Activated CD8-positive, alpha-beta memory T cell treated with anti-CD3 and anti-CD28 coated beads for 1 hour (primary cell): ENCODE results near the gene ACOT7.
A peak's percentile ranks its signal among the peaks of the same experiment; 100 is the strongest.
"Not testable (repeated sequence)": the region's sequence is repeated elsewhere in the genome, so short reads cannot be mapped to it uniquely, and the experiment has no call there.

Source experiments
- DNase-seq, 2 donors: peaks; one replicate each; pipeline ENCODE4 v3.0.0-alpha.2; 2020; ENCODE audit warnings: low read depth in 1 of 2; ENCODE audit errors: extremely low read depth in 1 of 2

ACOT7 gene, protein sequence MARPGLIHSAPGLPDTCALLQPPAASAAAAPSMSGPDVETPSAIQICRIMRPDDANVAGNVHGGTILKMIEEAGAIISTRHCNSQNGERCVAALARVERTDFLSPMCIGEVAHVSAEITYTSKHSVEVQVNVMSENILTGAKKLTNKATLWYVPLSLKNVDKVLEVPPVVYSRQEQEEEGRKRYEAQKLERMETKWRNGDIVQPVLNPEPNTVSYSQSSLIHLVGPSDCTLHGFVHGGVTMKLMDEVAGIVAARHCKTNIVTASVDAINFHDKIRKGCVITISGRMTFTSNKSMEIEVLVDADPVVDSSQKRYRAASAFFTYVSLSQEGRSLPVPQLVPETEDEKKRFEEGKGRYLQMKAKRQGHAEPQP

DNA sequence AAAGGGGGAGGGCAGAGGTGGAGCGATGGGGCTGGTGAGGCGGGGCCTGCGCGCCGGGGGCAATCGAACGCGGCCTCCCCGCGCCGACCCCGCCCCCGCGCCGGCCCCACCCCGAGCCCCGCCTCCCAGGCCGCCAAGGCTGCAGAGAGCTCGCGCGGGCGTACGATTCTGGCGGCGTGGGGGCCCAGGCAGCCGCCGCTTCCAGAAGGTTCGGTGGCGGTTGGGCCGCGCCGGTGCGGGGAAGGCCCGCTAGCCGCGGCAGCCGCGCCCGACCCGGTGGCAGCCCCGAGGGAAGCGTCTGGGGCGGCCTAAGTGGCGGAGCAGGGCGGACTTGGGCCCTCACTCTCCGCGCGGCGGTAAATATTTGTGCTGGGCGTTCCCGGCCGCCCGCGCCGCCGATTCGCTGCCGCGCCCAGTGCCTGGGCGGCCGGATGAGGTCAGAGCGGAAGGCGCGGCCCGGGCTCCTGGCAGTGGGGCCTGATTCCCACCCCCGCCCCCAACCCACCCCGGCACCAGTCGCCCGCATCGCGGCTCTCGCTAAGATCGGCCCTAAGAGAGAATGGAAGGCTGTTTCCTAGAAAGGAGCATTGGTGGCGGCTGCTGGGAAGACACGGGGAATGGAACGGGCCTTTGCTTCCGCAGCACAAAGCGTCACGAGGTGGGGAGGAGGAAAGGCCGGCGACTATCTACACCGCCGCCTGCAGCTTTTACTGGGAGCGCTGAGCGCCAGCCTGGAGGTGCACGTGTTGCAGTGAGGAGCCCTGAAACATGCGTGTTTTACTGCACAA lies at the start of gene ACOT7:
TSS of gene ACOT7 (minus strand) at position 368 of the 788 bp plus-strand sequence. CDS start 368 bp downstream, outside the sequence.
- peak; percentile 70 to 85 for DNase-seq

DNA sequence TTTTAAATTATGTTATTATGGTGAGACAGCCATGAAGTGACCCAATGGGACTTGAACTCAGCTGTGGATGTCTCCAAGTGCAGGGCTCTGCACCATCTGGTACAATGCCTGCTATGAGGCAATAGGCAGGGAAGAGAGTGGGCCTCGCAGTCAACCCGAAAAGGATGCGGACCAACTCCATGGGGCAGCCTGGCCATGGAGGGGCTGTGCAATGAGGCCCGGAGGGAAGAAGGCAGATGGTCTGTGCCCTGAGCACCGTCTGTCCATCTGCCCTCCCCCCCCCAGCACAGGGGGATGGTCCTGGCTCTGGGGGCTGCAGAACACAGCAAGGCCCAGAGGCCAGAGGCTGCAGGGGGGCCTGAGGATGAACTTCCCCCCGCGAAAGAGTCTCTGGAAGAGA lies 48.0 kb upstream of the ACOT7 start:
- DNase-seq, result no peak

DNA sequence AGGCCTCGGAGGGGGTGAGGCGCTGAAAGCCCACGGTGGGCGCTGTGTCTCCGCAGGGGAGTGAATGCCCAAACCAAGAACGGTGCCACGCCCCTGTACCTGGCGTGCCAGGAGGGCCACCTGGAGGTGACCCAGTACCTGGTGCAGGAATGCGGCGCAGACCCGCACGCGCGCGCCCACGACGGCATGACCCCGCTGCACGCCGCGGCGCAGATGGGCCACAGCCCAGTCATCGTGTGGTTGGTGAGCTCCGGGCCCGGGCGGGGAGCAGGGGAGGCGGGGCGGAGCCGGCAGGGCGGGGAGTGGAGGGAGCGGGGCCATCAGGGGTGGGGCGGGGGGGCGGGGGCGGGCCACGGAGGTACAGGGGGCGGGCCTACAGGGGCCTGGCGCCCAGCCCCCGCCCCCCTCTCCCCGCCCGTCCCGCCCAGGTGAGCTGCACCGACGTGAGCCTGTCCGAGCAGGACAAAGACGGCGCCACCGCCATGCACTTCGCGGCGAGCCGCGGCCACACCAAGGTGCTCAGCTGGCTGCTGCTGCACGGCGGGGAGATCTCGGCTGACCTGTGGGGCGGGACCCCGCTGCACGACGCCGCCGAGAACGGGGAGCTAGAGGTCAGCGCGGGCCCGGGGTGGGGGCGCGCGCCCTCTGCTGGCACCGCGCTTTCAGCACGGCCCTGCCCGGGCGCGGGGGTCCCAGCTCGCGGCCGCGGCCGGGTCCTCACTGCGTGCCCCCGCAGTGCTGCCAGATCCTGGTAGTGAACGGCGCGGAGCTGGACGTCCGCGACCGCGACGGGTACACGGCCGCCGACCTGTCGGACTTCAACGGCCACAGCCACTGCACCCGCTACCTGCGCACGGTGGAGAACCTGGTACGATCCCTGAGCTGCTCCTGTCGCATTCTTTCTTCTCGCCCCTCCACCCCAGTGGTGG lies 46.9 kb upstream of the ACOT7 start:
- DNase-seq, result peak in 1 of 2 donors; percentile 61

DNA sequence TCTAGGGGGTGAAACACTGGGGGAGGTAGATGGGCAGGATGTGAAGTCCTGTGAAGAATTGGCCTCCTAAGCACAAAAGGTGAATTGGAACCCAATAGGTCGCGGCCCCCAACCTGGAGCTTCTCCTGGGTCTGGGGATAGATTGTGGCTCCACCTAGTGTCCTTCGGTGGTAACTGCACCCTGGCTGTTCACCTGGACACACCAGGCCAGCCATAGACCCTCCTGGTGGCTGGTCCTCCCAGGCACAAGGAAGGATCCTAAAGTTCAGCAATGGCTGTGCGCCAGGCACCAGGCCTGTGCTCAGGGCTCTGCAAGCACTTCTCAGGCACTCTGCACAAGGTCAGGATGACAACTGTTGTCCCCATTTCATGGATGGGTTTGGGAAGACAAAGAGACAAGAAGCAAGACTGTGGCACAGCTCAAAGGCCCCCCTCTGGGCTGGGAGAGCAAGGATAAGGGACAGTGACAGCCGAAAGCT lies 44.5 kb upstream of the ACOT7 start:
- peak in 1 of 2 donors; percentile 47 for DNase-seq

DNA sequence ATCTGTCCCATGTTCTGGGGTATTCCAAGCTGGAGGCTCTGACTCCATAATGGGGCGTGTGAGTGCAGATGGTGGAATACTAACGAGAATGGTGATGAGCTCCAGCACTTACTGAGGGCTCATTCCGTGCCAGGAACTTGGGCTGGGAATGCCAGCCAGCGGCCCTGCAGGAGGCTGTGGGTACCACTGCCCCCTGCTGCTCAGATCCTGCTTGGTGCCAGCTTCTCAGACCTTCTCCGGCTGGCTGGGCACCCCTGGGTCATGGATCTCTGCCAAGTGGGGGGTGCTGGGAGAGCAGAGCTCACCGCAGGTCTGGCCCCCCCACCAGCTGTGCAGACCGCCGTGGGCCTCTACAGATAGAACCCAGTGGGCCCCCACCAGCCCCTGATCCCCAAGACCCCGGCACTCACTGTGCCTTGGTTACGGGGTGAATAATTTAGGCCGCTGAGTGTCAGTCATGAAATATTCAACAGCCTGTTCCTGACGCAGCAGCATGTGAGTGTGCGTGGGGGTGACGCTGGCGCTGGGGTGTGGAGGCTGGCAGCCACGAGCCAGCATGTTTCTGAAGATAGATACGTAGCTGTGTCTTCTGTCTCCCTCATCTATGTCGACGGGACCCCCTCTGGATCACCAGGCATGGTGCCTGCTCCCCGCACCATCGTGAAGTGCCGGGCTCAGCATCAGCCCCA lies 43.6 kb upstream of the ACOT7 start:
- not testable (repeated sequence) for DNase-seq

DNA sequence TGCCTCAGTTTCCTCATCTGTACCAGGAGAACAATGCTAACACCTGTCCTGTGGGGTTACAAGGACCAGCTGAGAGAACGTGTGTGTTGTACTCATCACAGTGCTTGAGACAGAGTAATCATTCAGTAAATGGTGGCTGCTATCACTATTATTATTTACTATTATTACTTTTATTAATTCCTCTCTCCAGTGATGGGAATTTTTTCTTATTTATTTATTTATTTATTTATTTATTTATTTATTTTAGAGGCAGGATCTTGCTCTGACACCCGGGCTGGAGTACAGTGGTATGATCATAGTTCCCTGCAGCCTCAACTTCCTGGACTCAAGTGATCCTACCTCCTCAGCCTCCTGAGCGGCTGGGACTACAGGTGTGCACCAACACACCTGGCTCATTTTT lies 42.7 kb upstream of the ACOT7 start:
- DNase-seq, result not testable (repeated sequence)

DNA sequence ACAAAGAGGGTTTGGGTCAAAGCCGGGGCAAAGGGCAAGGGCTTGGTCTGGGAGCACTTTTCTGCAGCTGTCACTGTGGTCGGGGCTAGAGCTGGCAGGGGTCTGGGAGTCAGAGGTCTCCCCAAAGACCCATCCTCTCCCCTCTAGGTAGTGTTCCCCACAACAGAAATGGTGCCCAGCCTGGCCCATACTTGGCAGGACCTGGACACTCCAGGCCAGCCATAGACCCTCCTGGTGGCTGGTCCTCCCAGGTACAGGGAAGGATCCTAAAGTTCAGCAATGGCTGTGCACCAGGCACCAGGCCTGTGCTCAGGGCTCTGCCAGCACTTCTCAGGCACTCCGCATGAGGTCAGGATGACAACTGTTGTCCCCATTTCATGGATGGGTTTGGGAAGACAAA lies 42.0 kb upstream of the ACOT7 start:
- DNase-seq, result no peak

DNA sequence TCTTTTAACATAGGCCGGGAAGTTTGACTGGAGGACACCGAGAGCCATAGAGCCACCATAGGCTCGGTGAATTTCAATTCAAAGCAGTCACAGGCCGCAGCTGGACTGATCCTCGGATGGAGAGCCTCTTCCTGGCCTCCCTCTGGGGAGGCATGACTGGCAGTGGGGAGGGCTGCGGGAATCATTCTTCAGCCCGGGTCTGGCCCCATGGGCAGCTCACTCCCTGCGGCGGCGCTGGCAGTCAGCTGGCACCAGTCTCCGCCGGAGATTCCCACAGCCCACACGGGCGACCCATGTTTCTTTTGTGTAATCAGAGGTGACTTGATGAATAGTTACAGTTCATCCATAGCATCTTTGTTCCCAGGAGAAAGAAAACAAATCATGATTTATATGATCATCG lies 41.6 kb upstream of the ACOT7 start:
- DNase-seq, result no peak

DNA sequence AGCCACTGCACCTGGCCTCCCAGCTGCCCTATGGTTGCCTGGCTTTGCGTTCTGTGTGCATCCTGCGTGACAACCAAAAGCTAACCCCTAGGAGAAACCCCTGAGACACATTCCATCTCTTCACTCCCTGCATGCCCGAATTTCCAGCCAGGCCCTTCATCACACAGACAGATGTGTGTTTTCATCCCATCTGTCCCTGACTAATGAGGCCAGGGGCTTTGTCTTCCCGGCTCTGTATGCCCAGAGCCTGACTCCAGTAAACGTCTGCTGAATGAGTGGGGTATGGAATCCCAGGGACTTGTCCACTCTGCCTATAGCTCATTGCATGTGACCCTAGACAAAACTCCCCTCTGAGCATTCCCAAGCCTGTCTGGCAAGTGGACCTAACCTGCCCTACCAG lies 40.6 kb upstream of the ACOT7 start:
- no peak for DNase-seq

DNA sequence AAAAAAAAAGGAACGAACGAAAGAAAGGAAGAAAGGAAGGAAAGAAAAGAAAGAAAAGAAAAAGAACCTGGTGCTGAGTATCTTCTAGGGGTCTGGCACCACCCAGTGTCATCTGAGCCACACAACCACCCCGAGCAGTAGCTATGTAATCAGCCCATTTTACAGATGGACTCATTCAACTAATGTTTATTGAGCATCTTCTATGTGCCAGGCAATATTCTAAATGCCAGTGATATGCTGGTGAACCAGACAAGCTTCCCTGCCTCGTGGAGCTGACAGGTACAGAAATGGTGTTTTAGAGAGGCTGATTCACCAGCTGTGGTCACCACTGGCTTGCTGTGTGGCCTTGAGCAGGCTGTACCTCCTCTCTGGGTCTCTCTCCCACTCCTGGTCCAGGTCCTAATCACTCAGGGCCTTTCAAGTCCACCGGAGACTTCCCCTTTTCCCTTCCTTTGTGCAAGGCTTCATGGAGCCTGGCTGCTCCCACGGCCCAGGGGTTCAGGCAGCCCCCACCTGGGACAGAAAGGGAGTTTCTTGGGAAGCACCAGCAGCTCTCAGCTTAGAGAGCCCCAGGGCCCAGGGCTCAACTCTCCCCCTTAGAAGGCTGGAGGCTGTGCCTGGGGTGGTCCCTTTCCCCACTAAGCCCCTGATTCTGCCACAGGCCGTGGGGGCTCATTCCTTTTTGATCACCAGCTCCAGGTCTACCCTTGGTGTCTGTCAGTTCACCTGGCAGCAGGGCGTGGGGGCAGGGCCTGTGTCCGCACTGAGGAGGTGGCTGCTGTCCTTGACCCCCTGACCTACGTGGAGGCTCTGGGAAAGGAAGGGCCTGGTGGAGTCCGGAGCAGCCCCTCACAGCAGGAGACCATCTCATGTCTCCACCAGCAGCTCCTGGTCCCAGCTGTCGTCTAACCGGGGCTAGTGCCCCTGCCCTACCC lies 38.3 kb upstream of the ACOT7 start:
- not testable (repeated sequence) for DNase-seq

DNA sequence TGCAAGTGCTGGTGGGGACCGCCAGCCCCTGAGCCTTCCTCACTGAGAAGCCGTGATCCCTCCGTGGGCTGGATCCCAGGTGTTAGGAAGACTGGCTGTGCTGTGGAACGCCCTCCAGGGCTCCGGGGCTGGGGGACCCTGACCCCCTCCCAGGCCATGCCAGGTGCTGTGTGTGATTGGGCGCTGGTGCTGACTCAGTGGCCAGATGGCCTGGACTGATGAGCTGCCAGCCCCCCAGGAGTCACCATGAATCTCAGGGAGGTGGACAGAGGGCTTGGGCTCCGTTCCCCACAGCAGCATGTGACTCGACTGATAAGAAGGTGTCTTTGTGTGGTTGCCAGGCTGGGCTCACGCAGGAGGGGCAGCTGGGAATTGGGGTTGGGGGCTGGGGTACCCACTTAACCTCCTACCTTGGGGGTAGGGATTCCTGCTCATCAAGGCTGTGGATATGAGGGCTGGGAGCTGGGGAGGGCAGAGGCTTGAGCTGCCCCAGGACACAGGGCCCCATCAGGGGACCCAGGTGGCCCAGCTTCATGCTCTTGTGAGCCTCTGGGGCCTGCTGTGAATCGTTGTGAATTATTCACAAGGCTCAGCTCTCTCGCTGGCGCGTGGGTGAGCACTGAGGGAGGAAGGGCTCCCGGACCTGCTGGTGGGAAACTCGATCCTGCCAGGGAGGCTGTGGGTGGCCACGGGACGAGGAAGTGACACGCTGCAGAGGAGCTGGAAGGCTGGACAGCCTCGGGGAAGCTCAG lies 36.3 kb upstream of the ACOT7 start:
- DNase-seq, result not testable (repeated sequence)

DNA sequence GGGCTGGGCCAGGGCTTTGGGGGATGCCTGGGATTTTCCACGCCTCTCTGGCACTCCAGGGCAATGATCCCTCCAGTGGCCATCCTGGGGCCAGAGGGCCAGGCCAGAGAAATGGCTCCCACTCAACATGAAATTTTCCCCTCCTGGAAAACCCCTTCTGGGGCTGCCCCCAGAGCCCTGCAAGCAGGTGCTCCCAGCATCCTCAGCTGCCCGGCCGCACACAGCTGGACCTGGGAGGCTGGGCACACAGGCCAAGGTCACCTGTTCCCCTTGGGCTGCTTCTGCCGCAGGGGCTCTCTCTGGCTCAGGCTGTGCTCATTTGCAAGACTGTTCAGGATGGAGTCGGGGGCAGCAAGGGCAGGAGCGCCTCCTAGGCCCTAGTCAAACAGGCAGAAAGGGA lies 34.9 kb upstream of the ACOT7 start:
- not testable (repeated sequence) for DNase-seq

DNA sequence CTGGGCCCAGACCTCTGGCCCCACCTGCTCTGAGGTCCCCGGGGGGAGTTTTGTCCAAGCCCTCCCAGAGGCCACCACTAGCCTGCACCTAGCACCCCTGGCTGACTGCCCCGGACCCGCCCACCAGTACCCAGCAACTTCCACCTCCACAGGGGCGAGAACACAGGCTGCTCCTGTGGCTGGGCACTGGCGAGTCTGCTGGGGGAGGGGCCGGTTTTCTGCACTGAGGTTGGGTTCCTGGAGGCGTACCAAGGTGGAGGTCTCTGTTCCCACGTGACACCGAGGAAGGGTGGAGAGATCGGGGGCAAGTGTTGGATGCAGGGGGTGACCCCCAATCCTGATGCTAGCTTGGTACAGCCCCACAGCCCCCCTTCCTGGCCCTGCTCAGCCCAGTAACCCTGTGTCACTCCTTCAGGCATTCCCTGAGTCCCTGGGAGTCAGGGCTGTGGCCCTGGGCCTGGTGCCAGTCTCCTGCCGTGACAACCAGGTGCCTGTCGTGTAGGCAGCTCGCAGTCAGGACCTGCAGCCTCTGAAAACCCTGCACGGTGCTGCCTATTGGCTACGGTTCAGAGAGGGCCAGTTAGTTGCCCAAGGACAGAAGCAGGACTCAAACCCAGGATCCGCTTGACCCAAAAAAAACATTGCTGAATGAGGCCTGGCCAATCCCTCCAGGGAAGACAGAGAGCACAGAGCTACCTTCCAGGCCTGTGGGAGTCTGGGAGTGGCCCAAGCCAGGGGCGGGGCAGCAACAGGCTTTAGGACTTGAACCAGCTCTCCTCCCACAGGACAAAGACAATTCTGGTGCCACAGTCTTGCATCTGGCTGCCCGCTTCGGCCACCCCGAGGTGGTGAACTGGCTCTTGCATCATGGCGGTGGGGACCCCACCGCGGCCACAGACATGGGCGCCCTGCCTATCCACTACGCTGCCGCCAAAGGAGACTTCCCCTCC lies 34.1 kb upstream of the ACOT7 start:
- no peak for DNase-seq

DNA sequence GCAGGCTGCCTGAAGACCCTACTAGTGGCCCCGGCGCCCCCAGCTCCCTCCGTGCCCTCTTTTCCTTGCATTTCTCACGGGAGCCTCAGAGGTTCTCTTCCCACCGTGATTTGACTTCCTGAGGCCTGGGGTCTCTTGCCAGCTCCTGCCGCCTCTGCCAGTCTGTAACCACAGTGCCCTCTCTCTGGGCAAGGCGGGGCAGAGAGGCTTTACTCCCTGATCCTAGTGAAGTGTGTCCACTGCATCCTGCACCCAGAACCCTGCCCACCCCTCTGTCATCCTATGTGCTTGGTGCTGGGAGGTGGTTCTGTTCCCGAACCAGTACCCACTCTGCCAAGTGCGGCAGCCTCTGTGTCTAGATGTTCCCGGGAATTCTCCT lies 33.4 kb upstream of the ACOT7 start:
- no peak for DNase-seq

DNA sequence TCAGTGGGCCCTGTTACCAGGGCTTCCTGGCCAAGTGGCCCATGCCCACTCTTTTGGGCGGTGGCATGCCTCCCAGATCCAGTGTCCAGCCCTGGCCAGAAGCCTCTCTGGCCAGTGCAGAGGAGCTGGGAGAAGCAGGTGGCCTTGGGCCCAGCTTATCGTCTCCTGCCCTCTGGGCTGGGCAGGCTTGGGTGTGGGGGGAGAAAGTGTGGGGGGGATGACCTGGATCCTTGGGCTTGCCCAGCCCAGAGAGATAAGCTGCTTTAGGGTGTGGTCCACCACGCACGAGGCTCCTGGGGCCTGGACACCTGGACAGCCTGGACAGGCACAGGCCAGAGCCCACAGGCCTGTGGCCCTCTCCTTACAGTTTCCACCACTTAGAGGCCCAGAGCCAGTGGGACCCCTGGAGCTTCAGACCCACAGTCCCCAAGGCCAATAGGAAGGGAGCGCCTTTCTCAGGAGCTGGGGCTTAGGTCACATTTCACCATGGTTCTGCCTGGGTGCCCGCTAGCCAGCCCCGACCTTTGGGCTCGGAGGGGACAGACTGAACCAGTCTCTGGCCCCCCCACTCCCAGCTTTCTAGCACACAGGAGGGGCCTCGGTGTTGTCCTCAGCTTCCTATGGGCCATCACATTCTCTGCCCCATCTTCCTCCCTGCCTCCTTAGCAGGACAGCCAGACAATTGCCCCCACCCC lies 32.9 kb upstream of the ACOT7 start:
- DNase-seq, result no peak

DNA sequence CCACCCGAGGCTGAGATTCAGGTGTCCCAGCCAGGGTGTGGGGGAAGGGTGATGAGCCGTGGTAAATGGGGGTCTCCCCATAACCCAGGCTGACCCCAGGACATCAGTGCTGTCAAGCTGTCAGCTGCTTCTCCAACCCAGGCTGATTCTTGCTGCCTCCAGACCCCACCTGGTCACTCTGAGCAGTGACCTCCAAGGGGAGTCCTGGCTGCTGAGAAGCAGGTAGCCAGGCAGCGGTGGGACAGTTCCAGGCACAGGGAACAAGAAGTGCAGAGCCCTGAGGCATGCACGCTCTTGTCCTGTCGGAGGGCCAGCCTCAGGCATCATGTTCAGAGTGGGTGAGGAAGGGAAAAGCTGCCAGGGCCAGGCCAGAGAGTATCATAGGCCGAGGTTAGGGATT lies 32.1 kb upstream of the ACOT7 start:
- no peak for DNase-seq
